ENCODE results near the gene NRXN2.

- TF ChIP-seq CTCF (conservative IDR thresholded peaks at IDR 0.05; ENCODE audit: low read length) (no peak), EZH2phosphoT487 (IDR thresholded peaks at IDR 0.05; ENCODE audit: borderline replicate concordance) (no peak)
Observed at GRCh38 chr11:64593156-64594105, 129.6 kb downstream of the NRXN2 start.

Measured in Loucy (cell line).